ELF-1 (cell line): Measurements from ENCODE around the gene TAS2R20.
"Not testable (repeated sequence)": the region's sequence is repeated elsewhere in the genome, so short reads cannot be mapped to it uniquely, and the experiment has no call there.

ENCODE experiments used
- DNase-seq: peaks from one replicate; pipeline ENCODE4 v3.0.0-alpha.2; 2016; ENCODE audit warnings: low read depth, low spot score

TAS2R20 gene

GRCh38 chr12:10998204-10998603, at the start of gene TAS2R20:
TSS of gene TAS2R20 (minus strand) at chr12:10998304. CDS start at chr12:10997875, 429 bp downstream.
- no peak for DNase-seq

- not testable (repeated sequence) for DNase-seq
Measured at GRCh38 chr12:11041366-11041765, 43.3 kb upstream of the TAS2R20 start.

GRCh38 chr12:11040162-11040561, 42.1 kb upstream of the TAS2R20 start:
- no peak for DNase-seq

GRCh38 chr12:11039171-11039570, 41.1 kb upstream of the TAS2R20 start:
- DNase-seq = no peak

GRCh38 chr12:11033959-11034358, 35.9 kb upstream of the TAS2R20 start:
- not testable (repeated sequence) for DNase-seq

GRCh38 chr12:11031307-11031706, 33.2 kb upstream of the TAS2R20 start, which contains the start of gene TAS2R31:
TSS of gene TAS2R31 (minus strand) at chr12:11031407. CDS start at chr12:11031335, 72 bp downstream.
- no peak for DNase-seq

- DNase-seq = peak; percentile 30
Measured at GRCh38 chr12:11026118-11026517, 28.0 kb upstream of the TAS2R20 start.

GRCh38 chr12:11023387-11023786, 25.3 kb upstream of the TAS2R20 start:
- DNase-seq = no peak

GRCh38 chr12:11022520-11022919, 24.4 kb upstream of the TAS2R20 start, which contains the start of gene TAS2R19:
TSS of gene TAS2R19 (minus strand) at chr12:11022620. CDS start at chr12:11022571, 49 bp downstream.
- DNase-seq = no peak

- no peak for DNase-seq
Measured at GRCh38 chr12:11016937-11017336, 18.8 kb upstream of the TAS2R20 start.

- DNase-seq = peak; percentile 22
Measured at GRCh38 chr12:11015775-11016430, 17.8 kb upstream of the TAS2R20 start.

GRCh38 chr12:11014234-11014633, 16.1 kb upstream of the TAS2R20 start:
- DNase-seq = no peak

- no peak for DNase-seq
Measured at GRCh38 chr12:11007608-11008007, 9.5 kb upstream of the TAS2R20 start.

- DNase-seq = no peak
Measured at GRCh38 chr12:10994307-10994706, 3.8 kb downstream of the TAS2R20 start.

GRCh38 chr12:10989107-10989506, 9.0 kb downstream of the TAS2R20 start:
- no peak for DNase-seq

- no peak for DNase-seq
Measured at GRCh38 chr12:10986812-10987211, 11.3 kb downstream of the TAS2R20 start, which contains the start of gene TAS2R50. TSS of gene TAS2R50 (minus strand) at chr12:10986912. CDS start at chr12:10986860, 52 bp downstream.

GRCh38 chr12:10982244-10982643, 15.9 kb downstream of the TAS2R20 start:
- DNase-seq = no peak

- no peak for DNase-seq
Measured at GRCh38 chr12:10974965-10975364, 23.1 kb downstream of the TAS2R20 start.

GRCh38 chr12:10968765-10969456, 29.2 kb downstream of the TAS2R20 start:
- no peak for DNase-seq

GRCh38 chr12:10967409-10967808, 30.7 kb downstream of the TAS2R20 start:
- DNase-seq = no peak

GRCh38 chr12:10966314-10966713, 31.8 kb downstream of the TAS2R20 start:
- DNase-seq = no peak

- no peak for DNase-seq
Measured at GRCh38 chr12:10965476-10965875, 32.6 kb downstream of the TAS2R20 start.

- no peak for DNase-seq
Measured at GRCh38 chr12:10960211-10960610, 37.9 kb downstream of the TAS2R20 start.
